ENCODE results near the gene KYAT1. TPM values are rescaled to one million over a fixed set of nuclear protein-coding genes. Genes with fewer than 3 reads are reported as not detected.

Gene KYAT1
- total and polyA plus RNA-seq, 8 donors = 6.2 to 9.6 (median 7.2) TPM

DNA sequence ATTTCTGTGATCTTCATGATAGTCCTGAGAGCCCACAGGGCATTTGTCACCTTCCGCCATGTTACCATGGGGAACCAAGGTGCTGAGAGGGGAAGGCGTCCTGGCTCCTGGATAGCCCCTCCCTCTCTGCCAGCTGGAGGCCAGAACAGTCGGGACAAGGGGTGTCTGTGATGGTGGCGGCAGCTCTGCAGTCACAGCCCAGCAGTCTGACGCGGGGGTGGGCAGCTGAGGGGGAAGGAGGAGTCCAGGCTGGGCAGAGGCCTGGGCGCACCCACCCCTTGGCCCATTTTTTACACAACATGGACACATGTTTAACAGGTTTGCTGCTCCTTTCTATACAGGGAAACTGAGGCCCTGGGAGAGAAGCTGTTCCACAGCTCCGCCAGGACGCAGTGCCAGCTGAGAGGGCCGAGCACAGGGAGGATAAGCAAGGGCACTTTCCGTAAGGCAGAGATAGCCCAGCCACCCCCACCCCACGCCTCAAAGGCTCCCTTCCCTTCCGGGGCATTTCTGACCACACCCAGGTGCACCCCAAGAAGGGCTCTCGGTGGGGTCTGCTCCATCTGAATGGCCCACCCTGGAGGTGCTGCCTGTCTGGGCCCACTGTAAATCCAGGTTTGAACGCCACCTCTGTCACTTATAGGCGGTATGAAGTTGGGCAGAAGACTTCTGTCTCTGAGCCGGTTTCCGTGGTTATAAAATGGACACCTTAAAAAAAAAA is 17.3 kb upstream of the KYAT1 start:
- Histone ChIP-seq H3K36me3 (peaks cover 0 to 42% of the 10 kb centered on the region in 2 donors), H3K27ac (peak overlapping the region; percentile 56 to 65), H3K4me1 (peaks cover 0 to 50% of the 10 kb centered on the region in 2 donors), H3K27me3 (no peaks in the 10 kb centered on the region), H3K4me3 (no peak overlapping the region), H3K9me3 (no peaks in the 10 kb centered on the region)
- intact Hi-C loops (cut with DNase I) = no loop called here
- no peak for DNase-seq
- TF ChIP-seq, protein P1, sequence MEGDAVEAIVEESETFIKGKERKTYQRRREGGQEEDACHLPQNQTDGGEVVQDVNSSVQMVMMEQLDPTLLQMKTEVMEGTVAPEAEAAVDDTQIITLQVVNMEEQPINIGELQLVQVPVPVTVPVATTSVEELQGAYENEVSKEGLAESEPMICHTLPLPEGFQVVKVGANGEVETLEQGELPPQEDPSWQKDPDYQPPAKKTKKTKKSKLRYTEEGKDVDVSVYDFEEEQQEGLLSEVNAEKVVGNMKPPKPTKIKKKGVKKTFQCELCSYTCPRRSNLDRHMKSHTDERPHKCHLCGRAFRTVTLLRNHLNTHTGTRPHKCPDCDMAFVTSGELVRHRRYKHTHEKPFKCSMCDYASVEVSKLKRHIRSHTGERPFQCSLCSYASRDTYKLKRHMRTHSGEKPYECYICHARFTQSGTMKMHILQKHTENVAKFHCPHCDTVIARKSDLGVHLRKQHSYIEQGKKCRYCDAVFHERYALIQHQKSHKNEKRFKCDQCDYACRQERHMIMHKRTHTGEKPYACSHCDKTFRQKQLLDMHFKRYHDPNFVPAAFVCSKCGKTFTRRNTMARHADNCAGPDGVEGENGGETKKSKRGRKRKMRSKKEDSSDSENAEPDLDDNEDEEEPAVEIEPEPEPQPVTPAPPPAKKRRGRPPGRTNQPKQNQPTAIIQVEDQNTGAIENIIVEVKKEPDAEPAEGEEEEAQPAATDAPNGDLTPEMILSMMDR (IDR thresholded peaks at IDR 0.05) = no peak
- no peak for ATAC-seq

DNA sequence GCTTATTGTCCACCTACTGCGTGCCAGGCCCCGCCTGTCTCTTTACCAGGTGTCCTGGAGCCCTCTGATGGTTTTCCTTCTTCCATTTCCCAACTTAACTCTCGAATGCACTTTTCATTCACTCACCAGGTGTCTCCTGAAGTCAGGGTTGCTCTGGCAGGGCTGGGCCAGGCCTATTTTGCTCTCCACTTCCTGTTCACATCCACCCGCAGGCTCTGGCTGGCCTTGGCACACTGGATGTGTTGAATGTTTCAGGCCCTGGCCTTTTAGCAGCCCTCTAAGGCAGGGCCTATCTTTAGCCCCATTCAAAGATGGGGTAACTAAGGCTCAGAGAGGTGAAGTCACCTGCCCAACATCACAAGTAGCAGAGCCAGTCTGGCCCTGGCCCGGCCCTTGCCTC is 16.6 kb upstream of the KYAT1 start:
- Histone ChIP-seq H3K9me3 (no peaks in the 10 kb centered on the region), H3K27ac (peak overlapping the region; percentile 56 to 65), H3K36me3 (peaks cover 0 to 49% of the 10 kb centered on the region in 2 donors), H3K27me3 (no peaks in the 10 kb centered on the region), H3K4me1 (peaks cover 0 to 52% of the 10 kb centered on the region in 2 donors), H3K4me3 (no peak overlapping the region)
- TF ChIP-seq, protein P1 (IDR thresholded peaks at IDR 0.05) = no peak
- intact Hi-C loops (cut with DNase I) = no loop called here
- DNase-seq (no peak), ATAC-seq (no peak)

DNA sequence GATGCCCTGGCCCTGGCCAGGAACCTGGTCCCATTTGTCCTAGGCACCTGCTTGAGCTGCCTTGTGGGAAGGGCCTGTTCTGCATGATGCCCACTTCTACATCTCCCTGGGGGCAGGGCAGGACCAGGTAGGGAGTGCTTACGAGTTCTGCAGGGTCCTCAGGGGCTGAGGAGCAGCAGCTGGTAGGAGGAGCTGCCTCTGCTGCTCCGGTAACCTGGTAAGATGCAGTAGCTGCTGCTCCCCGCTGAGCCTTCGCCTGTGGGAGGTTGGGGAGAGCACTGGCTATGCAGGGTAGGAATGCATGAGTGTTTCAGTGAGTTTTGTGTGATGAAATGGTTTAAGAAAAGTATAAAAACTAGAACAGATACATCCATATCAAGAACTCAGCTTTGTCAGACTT is 13.8 kb upstream of the KYAT1 start:
- intact Hi-C loops (cut with DNase I) = no loop called here
- H3K27me3 ChIP-seq = no peaks in the 10 kb centered on the region
- peaks cover 0 to 75% of the 10 kb centered on the region in 2 donors for H3K36me3 ChIP-seq
- H3K27ac ChIP-seq = no peak overlapping the region
- H3K4me3 ChIP-seq = no peak overlapping the region
- peaks cover 10 to 59% of the 10 kb centered on the region in 2 donors for H3K4me1 ChIP-seq
- H3K9me3 ChIP-seq = no peaks in the 10 kb centered on the region
- TF ChIP-seq, protein P1 (IDR thresholded peaks at IDR 0.05) = no peak
- DNase-seq (no peak), ATAC-seq (no peak)

DNA sequence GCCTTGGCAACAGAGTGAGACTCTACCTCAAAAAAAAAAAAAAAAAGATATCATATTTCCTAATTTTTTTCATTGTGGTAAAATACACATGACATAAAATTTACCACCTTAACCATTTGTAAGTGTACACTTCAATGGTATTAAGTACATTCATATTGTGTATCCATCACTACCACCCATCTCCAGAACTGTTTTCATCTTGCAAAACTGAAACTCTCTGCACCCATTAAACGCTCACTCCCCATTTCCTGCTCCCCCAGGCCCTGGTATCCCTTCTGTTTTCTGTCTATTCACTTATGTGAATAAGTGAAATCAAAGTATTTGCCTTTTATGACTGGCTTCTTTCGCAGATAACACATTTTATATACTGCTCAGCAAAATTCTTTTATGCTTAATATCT is 13.0 kb upstream of the KYAT1 start:
- intact Hi-C loops (cut with DNase I) = no loop called here
- Histone ChIP-seq H3K4me3 (no peak overlapping the region), H3K9me3 (no peaks in the 10 kb centered on the region), H3K27me3 (no peaks in the 10 kb centered on the region), H3K27ac (no peak overlapping the region), H3K36me3 (peaks cover 0 to 80% of the 10 kb centered on the region in 2 donors), H3K4me1 (peaks cover 10 to 56% of the 10 kb centered on the region in 2 donors)
- TF ChIP-seq, protein P1 (IDR thresholded peaks at IDR 0.05) = no peak
- no peak for ATAC-seq
- DNase-seq = no peak

DNA sequence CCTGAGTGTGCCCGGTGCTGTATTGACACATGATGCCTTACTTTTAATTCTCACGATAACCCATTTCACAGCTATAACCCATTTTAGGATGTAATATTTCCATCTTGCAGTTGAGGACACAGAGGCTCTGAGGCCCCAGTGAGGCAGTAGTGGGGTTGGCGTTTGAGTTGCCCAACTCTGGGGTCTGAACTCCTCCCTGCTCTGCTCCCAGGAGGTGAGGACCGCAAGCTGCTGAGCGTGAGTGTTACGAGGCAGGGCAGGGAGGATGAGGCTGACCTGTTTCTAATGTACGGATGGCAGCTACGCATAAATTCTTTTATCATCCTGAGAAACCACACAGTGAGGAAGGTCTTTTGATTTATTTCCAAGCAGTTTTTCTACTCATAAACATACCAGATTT is 11.6 kb upstream of the KYAT1 start:
- Histone ChIP-seq H3K36me3 (peaks cover 0 to 86% of the 10 kb centered on the region in 2 donors), H3K4me1 (peaks cover 10 to 46% of the 10 kb centered on the region in 2 donors), H3K27ac (peak overlapping the region; percentile 75 to 84), H3K27me3 (no peaks in the 10 kb centered on the region), H3K9me3 (no peaks in the 10 kb centered on the region), H3K4me3 (no peak overlapping the region)
- TF ChIP-seq, protein P1 (IDR thresholded peaks at IDR 0.05) = no peak
- intact Hi-C loops (cut with DNase I) = no loop called here
- no peak for DNase-seq
- no peak for ATAC-seq
